Measurements from ENCODE around the gene FLT3LG. TPM values are rescaled to one million over a fixed set of nuclear protein-coding genes. Genes with fewer than 3 reads are reported as not detected.

FLT3LG gene
- total RNA-seq, 1 donor, result 49.6 TPM

GRCh38 chr19:49498475-49498874, 24.5 kb downstream of the FLT3LG start:
- H3K4me1 ChIP-seq (ENCODE audit: insufficient read depth, low read length), result peaks cover 74% of the 10 kb centered on the region
- peak overlapping the region; percentile 71 for H3K4me3 ChIP-seq (ENCODE audit: low read length)
- no peaks in the 10 kb centered on the region for H3K9me3 ChIP-seq (ENCODE audit: low read depth, low read length)
- no peaks in the 10 kb centered on the region for H3K27me3 ChIP-seq (ENCODE audit: insufficient read depth, low read length)

GRCh38 chr19:49499030-49499670, 25.1 kb downstream of the FLT3LG start:
- H3K9me3 ChIP-seq (ENCODE audit: low read depth, low read length), result no peaks in the 10 kb centered on the region
- H3K27me3 ChIP-seq (ENCODE audit: insufficient read depth, low read length), result no peaks in the 10 kb centered on the region
- peak overlapping the region; percentile 71 for H3K4me3 ChIP-seq (ENCODE audit: low read length)
- H3K4me1 ChIP-seq (ENCODE audit: insufficient read depth, low read length), result peaks cover 74% of the 10 kb centered on the region

GRCh38 chr19:49502866-49503581, 29.0 kb downstream of the FLT3LG start:
- Histone ChIP-seq H3K4me3 (ENCODE audit: low read length) (no peak overlapping the region), H3K9me3 (ENCODE audit: low read depth, low read length) (no peaks in the 10 kb centered on the region), H3K27me3 (ENCODE audit: insufficient read depth, low read length) (no peaks in the 10 kb centered on the region), H3K4me1 (ENCODE audit: insufficient read depth, low read length) (peaks cover 61% of the 10 kb centered on the region)

- H3K4me1 ChIP-seq (ENCODE audit: insufficient read depth, low read length), result peaks cover 56% of the 10 kb centered on the region
- no peak overlapping the region for H3K4me3 ChIP-seq (ENCODE audit: low read length)
- no peaks in the 10 kb centered on the region for H3K27me3 ChIP-seq (ENCODE audit: insufficient read depth, low read length)
Measured at GRCh38 chr19:49503582-49503962, 29.6 kb downstream of the FLT3LG start.

GRCh38 chr19:49506575-49507105, 32.6 kb downstream of the FLT3LG start:
- Histone ChIP-seq H3K9me3 (ENCODE audit: low read depth, low read length) (no peaks in the 10 kb centered on the region), H3K27me3 (ENCODE audit: insufficient read depth, low read length) (no peaks in the 10 kb centered on the region), H3K4me3 (ENCODE audit: low read length) (no peak overlapping the region), H3K4me1 (ENCODE audit: insufficient read depth, low read length) (peaks cover 35% of the 10 kb centered on the region)

More at GRCh38 chr19:49503582-49503962, 29.6 kb downstream of the FLT3LG start:
- no peaks in the 10 kb centered on the region for H3K9me3 ChIP-seq (ENCODE audit: low read depth, low read length)

GRCh38 chr19:49507803-49508494, 33.9 kb downstream of the FLT3LG start:
- Histone ChIP-seq H3K4me3 (ENCODE audit: low read length) (no peak overlapping the region), H3K27me3 (ENCODE audit: insufficient read depth, low read length) (no peaks in the 10 kb centered on the region), H3K4me1 (ENCODE audit: insufficient read depth, low read length) (peaks cover 33% of the 10 kb centered on the region), H3K9me3 (ENCODE audit: low read depth, low read length) (no peaks in the 10 kb centered on the region)

- H3K4me3 ChIP-seq (ENCODE audit: low read length), result peak overlapping the region; percentile 64
- H3K4me1 ChIP-seq (ENCODE audit: insufficient read depth, low read length), result peaks cover 67% of the 10 kb centered on the region
- no peaks in the 10 kb centered on the region for H3K27me3 ChIP-seq (ENCODE audit: insufficient read depth, low read length)
Measured at GRCh38 chr19:49512970-49513745, 39.1 kb downstream of the FLT3LG start.

GRCh38 chr19:49513746-49514118, 39.7 kb downstream of the FLT3LG start:
- Histone ChIP-seq H3K4me3 (ENCODE audit: low read length) (peak overlapping the region; percentile 64), H3K4me1 (ENCODE audit: insufficient read depth, low read length) (peaks cover 67% of the 10 kb centered on the region), H3K9me3 (ENCODE audit: low read depth, low read length) (no peaks in the 10 kb centered on the region), H3K27me3 (ENCODE audit: insufficient read depth, low read length) (no peaks in the 10 kb centered on the region)

More at GRCh38 chr19:49512970-49513745, 39.1 kb downstream of the FLT3LG start:
- no peaks in the 10 kb centered on the region for H3K9me3 ChIP-seq (ENCODE audit: low read depth, low read length)

GRCh38 chr19:49514151-49514550, 40.1 kb downstream of the FLT3LG start:
- no peaks in the 10 kb centered on the region for H3K9me3 ChIP-seq (ENCODE audit: low read depth, low read length)
- H3K4me3 ChIP-seq (ENCODE audit: low read length), result no peak overlapping the region
- H3K4me1 ChIP-seq (ENCODE audit: insufficient read depth, low read length), result peaks cover 67% of the 10 kb centered on the region
- H3K27me3 ChIP-seq (ENCODE audit: insufficient read depth, low read length), result no peaks in the 10 kb centered on the region

- Histone ChIP-seq H3K27me3 (ENCODE audit: insufficient read depth, low read length) (no peaks in the 10 kb centered on the region), H3K4me3 (ENCODE audit: low read length) (no peak overlapping the region), H3K4me1 (ENCODE audit: insufficient read depth, low read length) (peaks cover 66% of the 10 kb centered on the region), H3K9me3 (ENCODE audit: low read depth, low read length) (no peaks in the 10 kb centered on the region)
Measured at GRCh38 chr19:49515767-49516166, 41.8 kb downstream of the FLT3LG start.

GRCh38 chr19:49518033-49518432, 44.0 kb downstream of the FLT3LG start:
- no peak overlapping the region for H3K4me3 ChIP-seq (ENCODE audit: low read length)
- H3K9me3 ChIP-seq (ENCODE audit: low read depth, low read length), result no peaks in the 10 kb centered on the region
- H3K27me3 ChIP-seq (ENCODE audit: insufficient read depth, low read length), result no peaks in the 10 kb centered on the region
- H3K4me1 ChIP-seq (ENCODE audit: insufficient read depth, low read length), result peaks cover 47% of the 10 kb centered on the region

GRCh38 chr19:49520705-49521319, 46.8 kb downstream of the FLT3LG start:
- Histone ChIP-seq H3K9me3 (ENCODE audit: low read depth, low read length) (no peaks in the 10 kb centered on the region), H3K4me3 (ENCODE audit: low read length) (no peak overlapping the region), H3K4me1 (ENCODE audit: insufficient read depth, low read length) (peaks cover 21% of the 10 kb centered on the region), H3K27me3 (ENCODE audit: insufficient read depth, low read length) (no peaks in the 10 kb centered on the region)

- H3K9me3 ChIP-seq (ENCODE audit: low read depth, low read length), result no peaks in the 10 kb centered on the region
- H3K4me3 ChIP-seq (ENCODE audit: low read length), result no peak overlapping the region
- peaks cover 16% of the 10 kb centered on the region for H3K4me1 ChIP-seq (ENCODE audit: insufficient read depth, low read length)
- no peaks in the 10 kb centered on the region for H3K27me3 ChIP-seq (ENCODE audit: insufficient read depth, low read length)
Measured at GRCh38 chr19:49524812-49525455, 50.9 kb downstream of the FLT3LG start.

GRCh38 chr19:49528211-49528771, 54.3 kb downstream of the FLT3LG start:
- no peaks in the 10 kb centered on the region for H3K27me3 ChIP-seq (ENCODE audit: insufficient read depth, low read length)
- peaks cover 21% of the 10 kb centered on the region for H3K4me1 ChIP-seq (ENCODE audit: insufficient read depth, low read length)
- no peaks in the 10 kb centered on the region for H3K9me3 ChIP-seq (ENCODE audit: low read depth, low read length)
- no peak overlapping the region for H3K4me3 ChIP-seq (ENCODE audit: low read length)

All from mononuclear cell (primary cell).